GM19397 (cell line): ENCODE results near the gene RILPL2.
A peak's percentile ranks its signal among the peaks of the same experiment; 100 is the strongest.
"Not testable (repeated sequence)": the region's sequence is repeated elsewhere in the genome, so short reads cannot be mapped to it uniquely, and the experiment has no call there.

Source experiments
- ATAC-seq: cut with Tn5 transposase; IDR thresholded peaks from one replicate; pipeline ENCODE4 v1.9.1; 2021; ENCODE audit warnings: mild to moderate bottlenecking, moderate library complexity; ENCODE audit not compliant: unreplicated experiment

Gene RILPL2

DNA sequence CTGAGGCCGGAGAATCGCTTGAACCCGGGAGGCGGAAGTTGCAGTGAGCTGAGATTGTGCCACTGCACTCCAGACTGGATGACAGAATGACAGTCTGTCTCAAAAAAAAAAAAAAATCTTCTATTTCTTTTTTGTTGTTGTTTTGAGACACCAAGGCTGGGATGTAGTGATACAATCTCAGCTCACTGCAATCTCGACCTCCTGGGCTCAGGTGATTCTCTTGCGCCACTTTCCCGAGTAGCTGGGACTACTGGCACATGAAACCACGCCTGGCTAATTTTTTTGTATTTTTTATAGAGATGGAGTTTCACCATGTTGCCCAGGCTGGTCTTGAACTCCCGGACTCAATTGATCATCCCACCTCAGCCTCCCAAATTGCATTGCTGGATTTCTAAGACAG, 14.2 kb upstream of the RILPL2 start:
- ATAC-seq = no peak

DNA sequence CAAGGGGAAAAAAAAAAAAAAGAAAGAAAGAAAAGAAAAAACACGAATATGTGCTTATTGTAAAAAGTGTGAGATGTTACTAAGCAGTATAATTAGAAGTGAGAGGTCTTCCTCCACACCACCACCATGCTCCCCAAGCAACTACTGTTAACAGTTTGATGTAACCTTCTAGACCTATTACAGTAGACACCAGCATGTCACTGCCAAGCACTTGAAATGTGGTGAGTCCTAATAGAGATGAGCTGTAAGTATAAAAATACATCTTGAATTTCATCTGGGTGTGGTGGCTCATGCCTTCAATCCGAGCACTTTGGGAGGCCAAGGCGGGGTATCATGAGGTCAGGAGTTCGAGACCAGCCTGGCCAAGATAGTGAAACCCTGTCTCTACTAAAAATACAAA, 13.4 kb upstream of the RILPL2 start:
- ATAC-seq = no peak

DNA sequence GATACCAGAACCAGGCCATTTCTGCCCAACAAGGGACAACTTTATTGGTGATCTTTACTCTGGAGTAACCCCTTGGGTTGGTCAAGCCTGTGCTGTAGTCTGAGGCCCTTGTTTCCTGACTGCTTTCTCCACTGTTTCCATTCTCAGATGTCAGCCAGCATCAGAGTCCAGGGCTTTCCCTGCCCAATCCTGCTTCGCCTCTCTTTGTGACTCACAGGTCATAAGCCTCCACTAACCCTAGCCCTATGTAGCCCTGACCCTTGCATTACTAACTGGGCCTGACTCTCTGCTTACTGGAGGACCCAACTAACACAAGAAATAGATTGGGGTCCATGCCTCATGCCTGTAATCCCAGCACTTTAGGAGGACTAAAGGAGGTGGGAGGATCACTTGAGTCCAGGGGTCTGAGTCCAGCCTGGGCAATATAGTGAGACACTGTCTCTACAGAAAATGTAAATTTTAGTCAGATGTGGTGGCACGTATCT, 12.8 kb upstream of the RILPL2 start:
- ATAC-seq = no peak

- ATAC-seq = no peak
Observed at GRCh38 chr12:123446333-123446713, 9.8 kb upstream of the RILPL2 start.

- no peak for ATAC-seq
Observed at GRCh38 chr12:123445388-123446332, 9.2 kb upstream of the RILPL2 start.

DNA sequence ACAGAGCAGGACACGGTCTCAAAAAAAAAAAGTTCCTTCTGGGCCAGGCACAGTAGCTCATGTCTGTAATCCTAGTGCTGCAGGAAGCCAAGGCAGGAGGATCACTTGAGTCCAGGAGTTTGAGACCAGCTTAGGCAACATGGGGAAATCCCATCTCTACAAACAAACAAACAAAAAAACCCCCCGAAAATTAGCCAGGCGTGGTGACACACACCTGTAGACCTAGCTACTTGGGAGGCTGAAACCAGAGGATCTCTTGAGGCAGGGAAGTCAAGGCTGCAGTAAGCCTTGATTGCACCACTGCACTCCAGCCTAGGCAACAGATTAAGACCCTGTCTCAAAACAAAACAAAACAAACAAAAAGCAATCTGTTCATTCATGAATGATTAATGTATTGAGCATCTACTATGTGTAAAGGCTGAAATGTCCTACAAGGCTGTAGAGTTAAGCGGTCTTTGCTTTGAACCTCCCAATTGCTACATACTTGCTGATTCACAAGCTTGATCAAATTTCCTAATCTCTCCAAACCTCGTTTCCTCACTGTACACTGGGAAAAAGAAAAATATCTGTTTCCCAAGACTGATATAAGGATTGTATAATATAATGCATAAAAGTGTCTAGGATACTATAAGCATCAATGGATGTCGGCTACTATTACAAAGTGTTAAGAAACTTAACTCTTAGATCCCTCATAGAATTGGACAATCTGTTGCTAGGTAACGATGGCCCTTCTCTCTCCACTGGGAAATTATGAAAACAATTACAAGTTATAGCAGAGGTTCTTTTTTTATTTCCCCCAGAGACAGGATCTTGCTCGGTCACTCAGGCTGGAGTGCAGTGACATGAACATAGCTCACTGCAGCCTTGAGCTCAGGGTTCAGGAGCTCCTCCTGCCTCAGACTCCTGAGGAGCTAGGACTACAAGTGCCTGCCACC, 7.9 kb upstream of the RILPL2 start:
- no peak for ATAC-seq

- ATAC-seq = no peak
Observed at GRCh38 chr12:123442774-123443173, 6.3 kb upstream of the RILPL2 start.

GRCh38 chr12:123441523-123442164, 5.2 kb upstream of the RILPL2 start:
- no peak for ATAC-seq

DNA sequence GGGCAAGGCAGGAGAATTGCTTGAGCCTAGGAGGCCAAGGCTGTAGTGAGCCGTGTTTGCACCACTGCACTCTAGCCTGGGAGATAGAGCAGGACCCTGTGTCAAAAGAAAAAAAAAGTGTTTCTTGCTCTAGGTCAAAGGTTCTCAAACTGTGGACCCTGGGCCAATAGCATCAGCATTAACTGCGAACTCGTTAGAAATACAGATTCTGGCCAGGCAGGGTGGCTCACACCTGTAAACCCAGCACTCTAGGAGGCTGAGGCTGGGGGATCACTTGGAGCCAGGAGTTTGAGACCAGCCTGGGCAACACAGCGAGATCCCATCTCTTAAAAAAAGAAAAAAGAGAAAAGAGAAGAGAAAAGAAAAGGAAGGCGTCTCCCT, 858 bp downstream of the RILPL2 start:
- no peak for ATAC-seq

- no peak for ATAC-seq
Observed at GRCh38 chr12:123433615-123434014, 2.9 kb downstream of the RILPL2 start.

- not testable (repeated sequence) for ATAC-seq
Observed at GRCh38 chr12:123431951-123432817, 4.3 kb downstream of the RILPL2 start.

GRCh38 chr12:123429101-123429500, 7.4 kb downstream of the RILPL2 start:
- ATAC-seq = not testable (repeated sequence)

- no peak for ATAC-seq
Observed at GRCh38 chr12:123428591-123428990, 7.9 kb downstream of the RILPL2 start.

DNA sequence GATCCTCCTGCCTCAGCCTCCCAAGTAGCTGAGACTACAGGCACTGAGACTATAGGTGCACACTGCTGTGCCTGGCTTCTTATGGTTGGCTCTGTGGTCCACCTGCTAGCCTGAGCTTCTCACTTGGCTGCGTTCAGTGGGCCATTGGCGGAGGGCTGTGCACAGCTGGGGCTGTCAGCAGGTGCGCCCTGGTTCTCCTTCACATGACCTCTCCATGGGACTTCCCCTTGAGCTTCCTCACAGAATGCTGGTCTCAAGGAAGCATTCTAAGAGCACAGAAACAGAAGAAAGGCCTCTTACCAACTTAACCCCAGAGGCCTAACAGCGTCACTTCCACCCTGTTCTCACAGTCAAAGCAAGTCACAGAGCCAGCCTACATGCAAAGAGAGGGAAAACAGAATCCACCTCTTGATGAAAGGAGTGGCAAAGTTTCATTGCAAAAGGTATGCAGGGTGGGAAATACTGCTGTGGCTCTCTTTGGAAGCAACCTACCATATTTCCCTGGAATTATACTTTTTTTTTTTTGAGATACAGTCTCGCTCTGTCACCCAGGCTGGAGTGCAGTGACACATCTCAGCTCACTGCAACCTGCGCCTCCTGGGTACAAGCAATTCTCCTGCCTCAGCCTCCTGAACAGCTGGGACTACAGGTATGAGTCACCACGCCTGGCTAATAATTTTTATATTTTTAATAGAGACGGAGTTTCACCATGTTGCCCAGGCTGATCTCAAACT, 9.3 kb downstream of the RILPL2 start:
- peak; percentile 89 for ATAC-seq

- no peak for ATAC-seq
Observed at GRCh38 chr12:123421314-123421713, 15.2 kb downstream of the RILPL2 start.

GRCh38 chr12:123410041-123410412, 26.5 kb downstream of the RILPL2 start:
- ATAC-seq = no peak

- not testable (repeated sequence) for ATAC-seq
Observed at GRCh38 chr12:123409284-123410040, 27.0 kb downstream of the RILPL2 start.

DNA sequence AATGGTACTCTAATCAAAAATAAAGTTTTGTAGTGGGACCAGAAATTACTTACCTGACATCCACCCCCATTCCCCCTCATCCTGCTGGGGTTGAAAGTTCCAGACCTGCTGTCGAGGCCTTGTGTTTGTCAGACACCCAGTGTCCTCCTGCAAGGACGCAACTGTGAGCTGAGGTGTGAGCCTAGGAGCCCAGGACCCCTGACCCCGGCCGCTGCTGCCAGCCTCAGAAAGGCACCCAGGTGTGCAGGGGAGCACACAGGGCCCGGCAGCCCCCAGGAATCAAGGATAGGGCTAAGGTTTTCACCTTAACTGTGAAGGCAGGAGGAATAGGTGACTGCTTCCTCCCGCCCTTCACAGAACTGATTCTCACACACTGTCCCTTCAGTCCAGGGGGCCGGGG, 27.9 kb downstream of the RILPL2 start:
- not testable (repeated sequence) for ATAC-seq

DNA sequence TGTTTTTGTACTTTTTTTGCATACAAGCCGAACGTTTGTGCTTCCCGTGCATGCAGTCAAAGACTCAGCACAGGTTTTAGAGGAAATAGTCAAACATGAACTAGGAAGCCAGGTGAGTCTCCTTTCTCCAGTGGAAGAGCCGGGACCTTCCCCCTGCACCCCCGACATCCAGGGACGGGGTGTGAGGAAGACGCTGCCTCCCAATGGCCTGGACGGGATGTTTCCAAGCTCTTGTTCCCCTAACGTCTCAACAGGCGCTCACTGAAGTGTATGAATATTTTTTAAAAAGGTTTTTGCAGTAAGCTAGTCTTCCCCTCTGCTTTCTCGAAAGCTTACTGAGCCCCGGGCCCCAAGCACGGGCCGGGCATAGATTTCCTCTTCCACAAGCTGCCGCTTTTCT, 28.6 kb downstream of the RILPL2 start:
- ATAC-seq = not testable (repeated sequence)
